Measurements from ENCODE around the gene SOCS6. TPM values are rescaled to one million over a fixed set of nuclear protein-coding genes. Genes with fewer than 3 reads are reported as not detected.

Gene SOCS6
- total RNA-seq, 4 donors from 2014 or later, result 11.5 to 47.8 (median 46.1) TPM

DNA sequence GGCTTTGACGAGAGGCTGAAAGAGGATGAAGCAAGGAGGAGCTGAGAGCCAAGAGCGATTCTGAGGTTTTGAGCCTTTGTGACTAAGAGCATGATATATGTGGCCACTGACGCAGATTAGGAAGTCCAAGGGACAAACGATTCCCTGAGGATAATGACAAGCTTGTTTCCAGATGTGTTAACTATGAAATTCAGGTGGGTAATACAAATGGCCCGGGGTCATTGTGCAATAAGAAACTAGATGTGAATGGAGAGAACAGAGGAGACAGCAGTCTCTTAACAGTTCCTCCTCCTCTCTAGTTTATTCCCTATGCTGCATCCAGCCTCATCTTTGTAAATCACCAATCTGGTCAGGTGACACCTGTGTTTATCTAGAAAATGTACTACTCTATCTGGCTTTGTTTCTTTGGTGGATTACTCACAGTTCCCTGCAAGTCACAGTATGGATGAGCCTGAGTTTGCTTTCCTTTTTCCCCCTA is 84.2 kb downstream of the SOCS6 start:
- intact Hi-C loops (cut with DNase I; ENCODE audit: low total_unique reads), result no loop called here
- Histone ChIP-seq H3K9me3 (no peaks in the 10 kb centered on the region), H3K4me3 (no peak overlapping the region), H3K36me3 (no peaks in the 10 kb centered on the region), H3K27me3 (no peaks in the 10 kb centered on the region), H3K27ac (no peak overlapping the region), H3K4me1 (peaks cover 4 to 34% (median 20%) of the 10 kb centered on the region in 4 donors)
- 48 to 80% methylated on average over 5 of the region's 5 CpGs for WGBS, 2 donors (ENCODE audit: low coverage in 1 of 2)
- no peak for TF ChIP-seq POLR2AphosphoS5 (IDR thresholded peaks at IDR 0.05)
- no peak for TF ChIP-seq EP300 (IDR thresholded peaks at IDR 0.05; ENCODE audit: low read depth)
- TF ChIP-seq, protein P1, sequence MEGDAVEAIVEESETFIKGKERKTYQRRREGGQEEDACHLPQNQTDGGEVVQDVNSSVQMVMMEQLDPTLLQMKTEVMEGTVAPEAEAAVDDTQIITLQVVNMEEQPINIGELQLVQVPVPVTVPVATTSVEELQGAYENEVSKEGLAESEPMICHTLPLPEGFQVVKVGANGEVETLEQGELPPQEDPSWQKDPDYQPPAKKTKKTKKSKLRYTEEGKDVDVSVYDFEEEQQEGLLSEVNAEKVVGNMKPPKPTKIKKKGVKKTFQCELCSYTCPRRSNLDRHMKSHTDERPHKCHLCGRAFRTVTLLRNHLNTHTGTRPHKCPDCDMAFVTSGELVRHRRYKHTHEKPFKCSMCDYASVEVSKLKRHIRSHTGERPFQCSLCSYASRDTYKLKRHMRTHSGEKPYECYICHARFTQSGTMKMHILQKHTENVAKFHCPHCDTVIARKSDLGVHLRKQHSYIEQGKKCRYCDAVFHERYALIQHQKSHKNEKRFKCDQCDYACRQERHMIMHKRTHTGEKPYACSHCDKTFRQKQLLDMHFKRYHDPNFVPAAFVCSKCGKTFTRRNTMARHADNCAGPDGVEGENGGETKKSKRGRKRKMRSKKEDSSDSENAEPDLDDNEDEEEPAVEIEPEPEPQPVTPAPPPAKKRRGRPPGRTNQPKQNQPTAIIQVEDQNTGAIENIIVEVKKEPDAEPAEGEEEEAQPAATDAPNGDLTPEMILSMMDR (IDR thresholded peaks at IDR 0.05), result no peak
- no peak for TF ChIP-seq POLR2A (IDR thresholded peaks at IDR 0.05)
- in situ Hi-C loops (cut with MboI; ENCODE audit: low pct_ligation_motif_present in 1 of 4, low pct_unique_long_range_greater_than_20kb in 1 of 4, low sequenced_read_pairs in 3 of 4), result no loop called here
- no peak for DNase-seq

DNA sequence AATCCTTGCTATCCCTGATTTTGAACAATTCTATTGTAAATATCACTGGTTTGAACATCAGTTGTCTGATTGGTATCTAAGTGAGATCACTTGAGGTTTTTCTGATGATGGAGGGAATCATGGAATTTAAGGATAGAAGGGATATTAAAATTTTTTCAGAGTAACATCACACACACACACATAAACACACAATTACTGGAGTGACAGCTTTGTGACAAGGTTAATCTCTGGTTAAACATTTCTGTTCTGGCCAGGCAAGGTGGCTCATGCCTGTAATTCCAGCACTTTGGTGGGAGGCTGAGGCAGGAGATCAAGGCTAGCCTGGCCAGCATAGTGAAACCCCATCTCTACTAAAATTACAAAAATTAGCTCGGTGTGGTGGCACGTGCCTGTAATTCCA is 85.3 kb downstream of the SOCS6 start:
- H3K4me1 ChIP-seq, result peaks cover 6 to 33% (median 18%) of the 10 kb centered on the region in 4 donors
- H3K9me3 ChIP-seq, result no peaks in the 10 kb centered on the region
- no peak overlapping the region for H3K4me3 ChIP-seq
- intact Hi-C loops (cut with DNase I; ENCODE audit: low total_unique reads) (no loop called here), in situ Hi-C loops (cut with MboI; ENCODE audit: low pct_ligation_motif_present in 1 of 4, low pct_unique_long_range_greater_than_20kb in 1 of 4, low sequenced_read_pairs in 3 of 4) (no loop called here)
- 89% methylated on average over 2 of the region's 2 CpGs; no CpG with 5 or more reads in 1 of the 2 donors for WGBS, 2 donors (ENCODE audit: low coverage in 1 of 2)
- H3K27me3 ChIP-seq, result no peaks in the 10 kb centered on the region
- H3K27ac ChIP-seq, result no peak overlapping the region
- no peak for DNase-seq
- H3K36me3 ChIP-seq, result no peaks in the 10 kb centered on the region
- TF ChIP-seq EP300 (IDR thresholded peaks at IDR 0.05; ENCODE audit: low read depth) (no peak), POLR2AphosphoS5 (IDR thresholded peaks at IDR 0.05) (no peak), POLR2A (IDR thresholded peaks at IDR 0.05) (no peak)
- TF ChIP-seq, protein P1 (IDR thresholded peaks at IDR 0.05), result no peak

DNA sequence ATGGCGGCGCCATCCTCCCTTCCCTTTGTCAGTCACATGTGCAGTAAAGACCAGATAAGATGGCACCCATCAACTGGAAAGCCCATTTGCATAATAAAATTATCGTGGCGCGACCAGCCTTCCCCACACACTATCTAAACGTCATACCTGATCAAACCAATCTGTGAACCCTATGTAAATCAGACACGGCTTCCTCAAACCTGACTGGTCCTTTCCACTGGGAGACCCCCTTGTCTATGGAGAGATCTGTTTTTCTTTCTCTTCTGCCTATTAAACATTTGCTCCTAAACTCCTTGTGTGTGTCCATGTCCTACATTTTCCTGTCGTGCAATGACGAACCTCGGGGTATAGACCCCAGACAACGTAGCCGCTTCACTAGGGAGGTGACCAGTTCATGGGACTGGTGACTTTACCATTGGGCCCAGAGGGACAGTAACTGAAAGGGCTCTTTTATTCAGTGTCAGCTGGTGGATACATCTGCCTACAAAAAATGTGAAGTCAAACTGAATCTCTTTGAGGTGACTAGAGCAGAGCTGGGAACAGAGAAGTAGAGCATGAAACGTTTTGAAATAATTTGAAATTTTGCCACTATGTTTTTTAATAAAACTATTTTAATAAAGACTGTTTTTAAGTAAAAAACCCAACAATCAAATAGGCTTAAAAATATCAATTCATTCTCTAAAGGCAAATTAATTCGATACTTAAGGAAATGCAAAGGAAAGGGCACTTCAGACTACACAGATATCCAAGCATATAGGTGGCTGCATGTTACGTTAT is 87.5 kb downstream of the SOCS6 start:
- intact Hi-C loops (cut with DNase I; ENCODE audit: low total_unique reads), result no loop called here
- TF ChIP-seq POLR2A (IDR thresholded peaks at IDR 0.05), result no peak
- no peak for TF ChIP-seq EP300 (IDR thresholded peaks at IDR 0.05; ENCODE audit: low read depth)
- TF ChIP-seq POLR2AphosphoS5 (IDR thresholded peaks at IDR 0.05), result no peak
- TF ChIP-seq, protein P1 (IDR thresholded peaks at IDR 0.05), result no peak
- 73 to 82% methylated on average over 10 to 15 of the region's 15 CpGs for WGBS, 2 donors (ENCODE audit: low coverage in 1 of 2)

DNA sequence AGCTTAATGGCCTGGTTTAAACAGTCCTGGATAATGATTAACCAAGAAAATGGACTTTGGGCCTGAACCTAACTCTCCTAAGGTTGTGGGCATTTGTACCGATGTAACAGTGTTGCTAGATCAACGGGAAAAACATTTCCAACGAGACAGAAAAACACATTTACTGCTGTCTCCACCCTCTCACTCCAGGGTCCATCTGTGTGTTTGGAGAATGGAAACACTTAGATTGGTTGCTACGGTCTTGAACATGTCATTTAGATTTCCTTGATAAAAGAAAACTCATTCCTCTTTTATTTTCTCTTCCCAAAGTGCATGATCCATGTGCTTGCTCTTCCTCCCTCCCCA is 88.0 kb downstream of the SOCS6 start:
- Histone ChIP-seq H3K27me3 (no peaks in the 10 kb centered on the region), H3K4me3 (no peak overlapping the region), H3K4me1 (peaks cover 6 to 32% (median 19%) of the 10 kb centered on the region in 4 donors), H3K27ac (peak overlapping the region; percentile 82 to 91 (median 87)), H3K9me3 (no peaks in the 10 kb centered on the region), H3K36me3 (no peaks in the 10 kb centered on the region)
- in situ Hi-C loops (cut with MboI; ENCODE audit: low pct_ligation_motif_present in 1 of 4, low pct_unique_long_range_greater_than_20kb in 1 of 4, low sequenced_read_pairs in 3 of 4), result no loop called here
- intact Hi-C loops (cut with DNase I; ENCODE audit: low total_unique reads), result no loop called here
- WGBS, 2 donors (ENCODE audit: low coverage in 1 of 2), result 45 to 48% methylated on average over 4 of the region's 4 CpGs
- DNase-seq, result peak; percentile 33
- TF ChIP-seq, protein P1 (IDR thresholded peaks at IDR 0.05), result no peak
- TF ChIP-seq EP300 (IDR thresholded peaks at IDR 0.05; ENCODE audit: low read depth) (peak; percentile 68), POLR2A (IDR thresholded peaks at IDR 0.05) (peak; percentile 19), POLR2AphosphoS5 (IDR thresholded peaks at IDR 0.05) (peak in 2 of 3 donors; percentile 65 to 67)

More for the DNA sequence above, 87.5 kb downstream of the SOCS6 start:
- Histone ChIP-seq H3K27ac (peak overlapping the region; percentile 79 to 90 (median 84)), H3K4me3 (no peak overlapping the region), H3K36me3 (no peaks in the 10 kb centered on the region), H3K4me1 (peaks cover 6 to 29% (median 18%) of the 10 kb centered on the region in 4 donors), H3K27me3 (no peaks in the 10 kb centered on the region), H3K9me3 (no peaks in the 10 kb centered on the region)
- in situ Hi-C loops (cut with MboI; ENCODE audit: low pct_ligation_motif_present in 1 of 4, low pct_unique_long_range_greater_than_20kb in 1 of 4, low sequenced_read_pairs in 3 of 4), result no loop called here
- DNase-seq, result no peak

Data from transverse colon (tissue), 4 donors.